ENCODE data around the gene N4BP2.

The N4BP2 gene

DNA sequence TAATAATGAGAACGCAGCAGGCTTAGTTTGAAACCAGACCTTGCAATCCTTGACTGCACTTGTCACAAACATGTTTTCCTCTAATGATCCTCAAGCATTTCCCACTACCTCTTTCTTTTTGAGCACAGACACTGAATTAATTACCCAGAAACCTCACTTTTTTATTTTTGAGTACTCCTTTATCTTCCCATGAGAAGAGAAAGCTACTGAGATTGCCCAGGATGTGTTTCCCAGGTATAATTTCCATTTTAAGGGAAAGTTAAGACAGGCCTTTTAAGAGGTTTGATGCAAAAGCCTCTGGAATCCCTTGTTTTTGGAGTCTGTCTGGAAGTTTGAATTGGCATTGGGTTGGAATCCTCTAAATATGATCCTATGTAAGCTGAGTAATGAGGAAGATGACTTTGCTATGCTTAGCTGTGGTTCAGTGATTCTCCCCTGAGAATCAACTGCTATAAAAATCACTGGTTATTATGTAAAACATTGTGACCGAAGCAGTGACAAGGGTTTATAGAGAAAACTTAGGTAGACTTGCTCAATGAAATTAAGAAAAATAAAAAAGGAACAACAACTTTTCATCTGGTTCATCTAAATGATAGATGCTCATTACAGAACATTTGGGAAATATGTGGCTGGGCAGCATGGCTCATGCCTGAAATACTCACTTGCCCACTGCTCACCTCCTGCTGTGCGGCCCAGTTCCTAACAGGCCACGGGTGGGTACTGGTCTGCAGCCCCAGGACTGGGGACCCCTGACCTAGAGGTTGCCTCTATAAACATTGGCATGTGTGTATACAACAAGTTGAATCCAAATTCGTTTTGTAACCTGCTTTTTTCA lies 129.4 kb downstream of the N4BP2 start:
- H3K36me3 ChIP-seq (replicated peaks), result no peaks in the 10 kb centered on the region
- H3K27ac ChIP-seq, result no peak overlapping the region
- no peak for DNase-seq

DNA sequence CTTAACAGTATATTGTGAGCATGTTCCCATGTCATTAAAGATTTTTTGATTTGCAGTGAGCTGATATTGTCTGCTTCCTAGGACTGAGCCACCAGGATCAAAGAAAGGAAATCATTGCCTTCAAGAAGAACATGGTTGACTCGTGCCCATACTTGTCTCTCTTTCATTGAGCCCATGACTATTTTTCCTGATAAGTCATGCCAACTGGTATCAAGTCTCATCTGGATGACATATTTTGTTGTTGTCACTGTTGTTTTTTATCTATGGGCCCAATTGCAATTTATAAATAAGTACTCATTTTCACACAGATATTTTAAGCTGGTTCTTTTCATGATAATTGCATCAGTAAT lies 130.0 kb downstream of the N4BP2 start:
- in situ Hi-C loops (cut with HindIII; ENCODE audit: low pct_ligation_motif_present, low sequenced_read_pairs), result no loop called here
- TF ChIP-seq, protein P1, sequence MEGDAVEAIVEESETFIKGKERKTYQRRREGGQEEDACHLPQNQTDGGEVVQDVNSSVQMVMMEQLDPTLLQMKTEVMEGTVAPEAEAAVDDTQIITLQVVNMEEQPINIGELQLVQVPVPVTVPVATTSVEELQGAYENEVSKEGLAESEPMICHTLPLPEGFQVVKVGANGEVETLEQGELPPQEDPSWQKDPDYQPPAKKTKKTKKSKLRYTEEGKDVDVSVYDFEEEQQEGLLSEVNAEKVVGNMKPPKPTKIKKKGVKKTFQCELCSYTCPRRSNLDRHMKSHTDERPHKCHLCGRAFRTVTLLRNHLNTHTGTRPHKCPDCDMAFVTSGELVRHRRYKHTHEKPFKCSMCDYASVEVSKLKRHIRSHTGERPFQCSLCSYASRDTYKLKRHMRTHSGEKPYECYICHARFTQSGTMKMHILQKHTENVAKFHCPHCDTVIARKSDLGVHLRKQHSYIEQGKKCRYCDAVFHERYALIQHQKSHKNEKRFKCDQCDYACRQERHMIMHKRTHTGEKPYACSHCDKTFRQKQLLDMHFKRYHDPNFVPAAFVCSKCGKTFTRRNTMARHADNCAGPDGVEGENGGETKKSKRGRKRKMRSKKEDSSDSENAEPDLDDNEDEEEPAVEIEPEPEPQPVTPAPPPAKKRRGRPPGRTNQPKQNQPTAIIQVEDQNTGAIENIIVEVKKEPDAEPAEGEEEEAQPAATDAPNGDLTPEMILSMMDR (IDR thresholded peaks at IDR 0.05; ENCODE audit: low read depth, low read length, missing control alignments), result no peak
- Histone ChIP-seq H3K4me3 (ENCODE audit: low read depth, low read length) (no peak overlapping the region), H3K36me3 (replicated peaks) (no peaks in the 10 kb centered on the region), H3K27ac (no peak overlapping the region), H3K27me3 (replicated peaks) (no peaks in the 10 kb centered on the region)
- no peak for DNase-seq

More for the DNA sequence above, 129.4 kb downstream of the N4BP2 start:
- Histone ChIP-seq H3K4me3 (ENCODE audit: low read depth, low read length) (no peak overlapping the region), H3K27me3 (replicated peaks) (no peaks in the 10 kb centered on the region)
- in situ Hi-C loops (cut with HindIII; ENCODE audit: low pct_ligation_motif_present, low sequenced_read_pairs), result no loop called here
- TF ChIP-seq, protein P1 (IDR thresholded peaks at IDR 0.05; ENCODE audit: low read depth, low read length, missing control alignments), result no peak

DNA sequence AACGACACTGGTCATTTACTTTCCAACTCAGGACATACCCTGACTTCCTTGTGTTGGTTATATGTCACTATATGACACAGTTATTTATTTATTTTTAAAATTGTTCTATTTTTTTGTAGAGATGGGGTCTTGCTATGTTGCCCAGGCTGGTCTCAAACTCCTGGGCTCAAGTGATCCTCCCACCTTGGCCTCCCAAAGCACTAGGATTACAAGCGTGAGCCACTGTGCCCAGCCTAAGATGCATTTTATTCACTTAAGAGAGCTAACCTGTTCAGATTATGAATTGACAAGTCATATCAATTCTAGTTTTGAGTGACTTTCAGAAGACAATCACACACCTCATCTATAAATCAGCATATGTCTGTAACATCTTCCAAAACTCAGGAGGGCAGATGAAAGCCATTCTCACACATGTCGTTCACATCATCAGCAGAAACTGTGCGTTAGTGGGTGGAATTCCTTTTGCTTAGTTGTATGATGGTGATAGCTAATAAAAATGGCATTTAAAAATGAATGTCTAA lies 130.8 kb downstream of the N4BP2 start:
- H3K4me3 ChIP-seq (ENCODE audit: low read depth, low read length), result no peak overlapping the region
- no peak overlapping the region for H3K27ac ChIP-seq
- TF ChIP-seq, protein P1 (IDR thresholded peaks at IDR 0.05; ENCODE audit: low read depth, low read length, missing control alignments), result no peak
- no peaks in the 10 kb centered on the region for H3K36me3 ChIP-seq (replicated peaks)
- no peaks in the 10 kb centered on the region for H3K27me3 ChIP-seq (replicated peaks)
- no peak for DNase-seq
- in situ Hi-C loops (cut with HindIII; ENCODE audit: low pct_ligation_motif_present, low sequenced_read_pairs), result no loop called here

DNA sequence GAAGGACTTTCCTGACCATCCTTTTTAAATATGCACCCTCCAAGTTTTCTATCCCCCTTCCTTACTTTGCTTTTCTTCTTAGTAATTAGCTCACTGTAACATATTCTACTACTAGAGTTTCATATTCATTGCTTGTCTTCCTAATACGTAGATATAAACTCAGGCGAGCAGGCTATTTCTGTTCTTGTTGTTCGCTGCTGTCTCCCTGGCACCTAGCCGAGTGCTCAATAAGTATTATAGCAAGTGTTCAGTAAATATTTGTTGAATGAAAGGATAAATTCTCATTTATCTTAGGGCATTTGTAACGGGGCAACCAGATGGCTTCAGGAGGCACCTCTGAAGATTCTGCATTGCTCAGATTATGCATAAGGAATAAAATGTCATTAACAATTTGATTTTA lies 133.4 kb downstream of the N4BP2 start:
- in situ Hi-C loops (cut with HindIII; ENCODE audit: low pct_ligation_motif_present, low sequenced_read_pairs), result no loop called here
- DNase-seq, result no peak
- Histone ChIP-seq H3K36me3 (replicated peaks) (no peaks in the 10 kb centered on the region), H3K27ac (no peak overlapping the region), H3K4me3 (ENCODE audit: low read depth, low read length) (no peak overlapping the region), H3K27me3 (replicated peaks) (no peaks in the 10 kb centered on the region)
- TF ChIP-seq, protein P1 (IDR thresholded peaks at IDR 0.05; ENCODE audit: low read depth, low read length, missing control alignments), result no peak

DNA sequence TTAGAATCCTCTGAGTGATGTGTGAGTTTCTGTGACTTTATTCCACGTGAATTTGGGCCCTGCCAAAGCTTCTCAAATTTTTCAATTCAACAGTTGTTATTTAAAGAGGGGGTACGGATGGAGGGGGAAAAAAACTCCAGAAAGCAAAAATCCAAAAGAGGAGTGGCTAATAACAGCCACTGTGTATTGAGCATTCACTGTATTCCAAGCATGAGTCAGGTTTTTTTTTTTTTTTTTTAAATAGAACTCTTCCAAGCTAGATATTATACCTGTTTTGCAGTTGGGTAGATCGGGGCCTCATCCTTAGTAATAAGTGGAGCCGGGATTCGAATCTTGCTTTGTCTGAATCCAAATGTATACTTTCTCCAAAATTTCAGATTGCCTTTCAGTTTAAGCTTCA lies 133.8 kb downstream of the N4BP2 start:
- Histone ChIP-seq H3K4me3 (ENCODE audit: low read depth, low read length) (no peak overlapping the region), H3K27me3 (replicated peaks) (no peaks in the 10 kb centered on the region), H3K27ac (no peak overlapping the region), H3K36me3 (replicated peaks) (no peaks in the 10 kb centered on the region)
- no peak for DNase-seq
- in situ Hi-C loops (cut with HindIII; ENCODE audit: low pct_ligation_motif_present, low sequenced_read_pairs), result no loop called here
- TF ChIP-seq, protein P1 (IDR thresholded peaks at IDR 0.05; ENCODE audit: low read depth, low read length, missing control alignments), result no peak
